Stimulated activated CD8-positive, alpha-beta memory T cell treated with anti-CD3 and anti-CD28 coated beads, Interleukin-4, amount 100 ng/mL, for 48 hours (primary cell): ENCODE measurements around the gene NDUFAF2.
"Not testable (repeated sequence)": the region's sequence is repeated elsewhere in the genome, so short reads cannot be mapped to it uniquely, and the experiment has no call there.

Source experiments
- DNase-seq: peaks from one replicate; pipeline ENCODE4 v3.0.0-alpha.2; 2020

NDUFAF2 gene

GRCh38 chr5:61183538-61183937 lies 238.5 kb downstream of the NDUFAF2 start:
- no peak for DNase-seq

- DNase-seq: no peak
Measured at GRCh38 chr5:61184708-61185107, 239.7 kb downstream of the NDUFAF2 start.

DNA sequence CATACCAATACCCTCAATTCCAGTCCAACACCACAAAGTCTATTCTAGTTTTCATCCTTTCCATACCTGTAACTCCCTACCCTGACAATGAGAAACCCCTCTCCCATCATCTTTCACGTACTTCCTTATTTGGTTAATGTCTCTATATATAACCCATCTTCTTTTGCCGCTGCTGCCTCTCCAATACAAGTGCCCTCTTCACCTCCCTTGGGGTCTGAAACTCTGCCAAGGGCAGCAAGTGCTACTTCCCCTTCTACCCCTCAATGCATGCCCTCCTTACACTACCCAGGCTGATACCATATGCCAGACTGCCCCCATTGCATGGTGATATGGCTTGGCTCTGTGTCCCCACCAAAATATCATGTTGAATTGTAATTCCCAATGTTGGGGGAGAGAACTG lies 241.6 kb downstream of the NDUFAF2 start:
- DNase-seq: no peak

- not testable (repeated sequence) for DNase-seq
Measured at GRCh38 chr5:61187352-61187751, 242.3 kb downstream of the NDUFAF2 start.

DNA sequence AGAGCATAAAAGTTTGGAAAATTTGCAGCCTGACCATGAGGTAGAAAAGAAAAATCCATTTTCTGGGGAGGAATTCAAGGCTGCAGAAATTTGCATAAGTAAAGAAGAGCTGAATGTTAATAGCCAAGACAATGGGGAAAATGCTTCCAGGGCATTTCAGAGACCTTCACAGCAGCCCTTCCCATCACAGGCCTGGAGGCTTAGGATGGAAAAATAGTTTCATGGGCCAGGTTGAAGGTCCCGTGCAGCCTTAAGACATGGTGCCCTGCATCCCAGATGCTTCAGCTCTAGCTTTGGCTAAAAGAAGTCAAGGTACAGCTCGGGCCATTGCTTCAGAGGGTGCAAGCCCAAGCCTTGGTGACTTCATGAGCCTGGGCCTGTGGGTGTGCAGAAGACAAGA lies 242.8 kb downstream of the NDUFAF2 start:
- DNase-seq: not testable (repeated sequence)

DNA sequence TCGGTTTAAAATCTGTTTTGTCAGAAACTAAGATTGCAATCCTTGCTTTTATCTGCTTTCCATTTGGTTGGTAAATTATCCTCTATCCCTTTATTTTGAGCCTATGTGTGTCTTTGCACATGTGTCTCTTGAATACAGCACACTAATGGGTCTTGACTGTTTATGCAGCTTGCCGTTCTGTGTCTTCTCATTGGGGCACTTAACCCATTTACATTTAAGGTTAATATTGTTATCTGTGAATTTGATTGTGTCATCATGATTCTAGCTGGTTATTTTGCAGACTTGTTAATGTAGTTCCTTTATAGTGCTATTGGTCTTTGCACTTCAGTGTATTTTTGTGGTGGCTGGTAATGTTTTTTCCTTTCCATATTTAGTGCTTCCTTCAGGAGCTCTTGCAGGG lies 253.6 kb downstream of the NDUFAF2 start:
- no peak for DNase-seq

GRCh38 chr5:61200582-61201155 lies 255.7 kb downstream of the NDUFAF2 start:
- DNase-seq: no peak

DNA sequence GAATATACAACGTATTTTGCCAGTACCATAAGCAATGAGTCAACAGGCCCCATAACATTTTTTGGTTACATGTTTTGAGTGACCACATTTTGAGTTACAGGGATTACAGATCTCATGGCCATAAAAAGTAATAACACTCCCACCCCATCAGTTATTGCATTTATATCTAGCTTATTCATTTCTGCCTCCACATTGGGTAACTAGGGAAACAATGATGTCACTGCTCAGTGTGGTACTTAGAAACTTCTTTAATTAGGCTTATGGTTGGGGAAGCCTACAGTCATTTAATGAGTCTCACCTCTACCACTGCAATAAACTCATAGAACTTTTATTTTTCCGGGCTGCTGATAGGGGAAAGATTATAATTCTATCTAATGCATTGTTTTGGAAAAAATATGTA lies 257.2 kb downstream of the NDUFAF2 start:
- no peak for DNase-seq
